Measurements from ENCODE around the gene MAP2K5. TPM values are rescaled to one million over a fixed set of nuclear protein-coding genes. Genes with fewer than 3 reads are reported as not detected.
A peak's percentile ranks its signal among the peaks of the same experiment; 100 is the strongest.

Gene MAP2K5
- total RNA-seq, 1 donor from 2014 or later = 26.1 TPM

GRCh38 chr15:67825881-67826716 is 283.6 kb downstream of the MAP2K5 start:
- TF ChIP-seq CTCF (IDR thresholded peaks at IDR 0.05) = no peak
- peak overlapping the region; percentile 62 for H3K4me3 Mint-ChIP-seq (ENCODE audit: unreplicated experiment)
- H3K27me3 Mint-ChIP-seq (ENCODE audit: unreplicated experiment) = peaks cover 70% of the 10 kb centered on the region

GRCh38 chr15:67826717-67827561 is 284.4 kb downstream of the MAP2K5 start:
- H3K4me3 Mint-ChIP-seq (ENCODE audit: unreplicated experiment) = no peak overlapping the region
- H3K9me3 Mint-ChIP-seq (ENCODE audit: unreplicated experiment) = no peaks in the 10 kb centered on the region
- no peak for DNase-seq (ENCODE audit: extremely low spot score, unreplicated experiment)
- no peak overlapping the region for H3K27ac Mint-ChIP-seq (ENCODE audit: unreplicated experiment)
- H3K4me1 Mint-ChIP-seq (ENCODE audit: unreplicated experiment) = peaks cover 33% of the 10 kb centered on the region
- H3K27me3 Mint-ChIP-seq (ENCODE audit: unreplicated experiment) = peaks cover 67% of the 10 kb centered on the region
- TF ChIP-seq CTCF (IDR thresholded peaks at IDR 0.05) = no peak
- peaks cover 3% of the 10 kb centered on the region for H3K36me3 Mint-ChIP-seq (ENCODE audit: unreplicated experiment)

More at GRCh38 chr15:67825881-67826716, 283.6 kb downstream of the MAP2K5 start:
- no peak overlapping the region for H3K27ac Mint-ChIP-seq (ENCODE audit: unreplicated experiment)
- peaks cover 3% of the 10 kb centered on the region for H3K36me3 Mint-ChIP-seq (ENCODE audit: unreplicated experiment)
- H3K9me3 Mint-ChIP-seq (ENCODE audit: unreplicated experiment) = no peaks in the 10 kb centered on the region
- DNase-seq (ENCODE audit: extremely low spot score, unreplicated experiment) = no peak
- H3K4me1 Mint-ChIP-seq (ENCODE audit: unreplicated experiment) = peaks cover 41% of the 10 kb centered on the region

- no peak overlapping the region for H3K27ac Mint-ChIP-seq (ENCODE audit: unreplicated experiment)
- H3K9me3 Mint-ChIP-seq (ENCODE audit: unreplicated experiment) = no peaks in the 10 kb centered on the region
- H3K4me3 Mint-ChIP-seq (ENCODE audit: unreplicated experiment) = no peak overlapping the region
- H3K27me3 Mint-ChIP-seq (ENCODE audit: unreplicated experiment) = peaks cover 60% of the 10 kb centered on the region
- no peak for TF ChIP-seq CTCF (IDR thresholded peaks at IDR 0.05)
- H3K36me3 Mint-ChIP-seq (ENCODE audit: unreplicated experiment) = peaks cover 3% of the 10 kb centered on the region
- DNase-seq (ENCODE audit: extremely low spot score, unreplicated experiment) = no peak
- peaks cover 29% of the 10 kb centered on the region for H3K4me1 Mint-ChIP-seq (ENCODE audit: unreplicated experiment)
Observed at GRCh38 chr15:67827562-67828277, 285.2 kb downstream of the MAP2K5 start.

GRCh38 chr15:67828278-67828968 is 285.9 kb downstream of the MAP2K5 start:
- TF ChIP-seq CTCF (IDR thresholded peaks at IDR 0.05) = no peak
- no peak overlapping the region for H3K27ac Mint-ChIP-seq (ENCODE audit: unreplicated experiment)
- DNase-seq (ENCODE audit: extremely low spot score, unreplicated experiment) = no peak
- H3K36me3 Mint-ChIP-seq (ENCODE audit: unreplicated experiment) = peaks cover 3% of the 10 kb centered on the region
- peaks cover 64% of the 10 kb centered on the region for H3K27me3 Mint-ChIP-seq (ENCODE audit: unreplicated experiment)
- H3K4me3 Mint-ChIP-seq (ENCODE audit: unreplicated experiment) = no peak overlapping the region
- peaks cover 36% of the 10 kb centered on the region for H3K4me1 Mint-ChIP-seq (ENCODE audit: unreplicated experiment)
- H3K9me3 Mint-ChIP-seq (ENCODE audit: unreplicated experiment) = no peaks in the 10 kb centered on the region

All from osteocyte (in vitro differentiated cells).